Activated B cell treated with CpG ODN at 0.5 μM for 24 hours (primary cell): ENCODE data around the gene GNG12. TPM values are rescaled to one million over a fixed set of nuclear protein-coding genes. Genes with fewer than 3 reads are reported as not detected.

Experiments used
- ATAC-seq: fragments of 200-7000 bp; cut with Tn5 transposase; one replicate; pipeline ENCODE4 v1.10.0; 2021; ENCODE audit warnings: low read depth, mild to moderate bottlenecking, moderate library complexity
- CTCF ChIA-PET: fragments of 350-600 bp; sonication (Branson Sonifier 250); formaldehyde crosslinking; loops from one replicate; lab custom pipeline; 2021; ENCODE audit warnings: antibody characterized with exemption; lab: Charles Lee
- POLR2A ChIA-PET: fragments of 350-600 bp; sonication (Branson Sonifier 250); formaldehyde crosslinking; loops from one replicate; lab custom pipeline; 2021; ENCODE audit warnings: antibody characterized with exemption; lab: Charles Lee
- DNase-seq: peaks from one replicate; pipeline ENCODE4 v3.0.0; 2022
- H3K27ac Mint-ChIP-seq: one replicate; pipeline ENCODE4 v1.8.0; 2020; ENCODE audit warnings: mixed read lengths
- H3K27me3 Mint-ChIP-seq: one replicate; pipeline ENCODE4 v1.8.0; 2021; ENCODE audit warnings: mixed read lengths
- H3K36me3 Mint-ChIP-seq: one replicate; pipeline ENCODE4 v1.8.0; 2021; ENCODE audit warnings: low read depth, mixed read lengths
- H3K4me1 Mint-ChIP-seq: one replicate; pipeline ENCODE4 v1.8.0; 2021; ENCODE audit warnings: mixed read lengths
- H3K4me3 Mint-ChIP-seq: one replicate; pipeline ENCODE4 v1.8.0; 2020; ENCODE audit warnings: mild to moderate bottlenecking, mixed read lengths
- H3K9me3 Mint-ChIP-seq: one replicate; pipeline ENCODE4 v1.8.0; 2020; ENCODE audit warnings: mixed read lengths
- CTCF ChIP-seq: fragments of 200-600 bp; IDR thresholded peaks from one replicate; pipeline ENCODE4 v1.8.0; 2022; ENCODE audit warnings: antibody characterized with exemption, mild to moderate bottlenecking
- intact Hi-C: fragments of 100-400 bp; cut with micrococcal nuclease; formaldehyde crosslinking; loops from one replicate; pipeline ENCODE4 v1.15.1; 2024
- total RNA-seq: library from RNA; stranded (reverse); gene quantifications from 2 replicates; pipeline ENCODE4 v1.2.3, GENCODE V29; 2022

The GNG12 gene
- total RNA-seq, 1 donor from 2014 or later, result not detected

GRCh38 chr1:67683766-67684525 lies 149.3 kb downstream of the GNG12 start:
- ATAC-seq (no peak), DNase-seq (no peak)
- Mint-ChIP-seq H3K27ac (peak overlapping the region; percentile 81), H3K27me3 (no peaks in the 10 kb centered on the region), H3K4me3 (peak overlapping the region; percentile 95), H3K4me1 (peaks cover 38% of the 10 kb centered on the region), H3K9me3 (no peaks in the 10 kb centered on the region), H3K36me3 (peaks cover 14% of the 10 kb centered on the region)
- TF ChIP-seq CTCF, result no peak
- intact Hi-C loops, result loop anchor here (10.0 kb wide), 4 partner anchors 569 to 1409 kb away; partner anchors contain the start of gene SLC35D1
- CTCF ChIA-PET, result interaction anchor here (3.8 kb wide), 1 partner anchor 76 kb away, joined by 17 read pairs; no protein-coding TSS in a partner anchor
- POLR2A ChIA-PET, result interaction anchor here (1.7 to 3.2 kb wide), 4 partner anchors 9 to 253 kb away, joined by 3 to 20 read pairs (median 14); partner anchors contain the start of gene SERBP1

- Mint-ChIP-seq H3K4me3 (no peak overlapping the region), H3K36me3 (peaks cover 10% of the 10 kb centered on the region), H3K27me3 (no peaks in the 10 kb centered on the region), H3K27ac (peak overlapping the region; percentile 68), H3K9me3 (no peaks in the 10 kb centered on the region), H3K4me1 (peaks cover 38% of the 10 kb centered on the region)
- DNase-seq (no peak), ATAC-seq (no peak)
- CTCF ChIA-PET, result interaction anchor here (1.0 to 3.8 kb wide), 2 partner anchors 77 kb away, joined by 4 to 17 read pairs; no protein-coding TSS in a partner anchor
- intact Hi-C loops, result loop anchor here (10.0 kb wide), 4 partner anchors 569 to 1409 kb away; partner anchors contain the start of gene SLC35D1
- POLR2A ChIA-PET, result no interaction called here
- no peak for TF ChIP-seq CTCF
Observed at GRCh38 chr1:67683316-67683715, 150.0 kb downstream of the GNG12 start.

- no peaks in the 10 kb centered on the region for H3K27me3 Mint-ChIP-seq
- ChIA-PET POLR2A (interaction anchor here (0.7 kb wide), 1 partner anchor 254 kb away, joined by 3 read pairs; no protein-coding TSS in a partner anchor), CTCF (interaction anchor here (1.0 kb wide), 1 partner anchor 77 kb away, joined by 4 read pairs; no protein-coding TSS in a partner anchor)
- no peaks in the 10 kb centered on the region for H3K9me3 Mint-ChIP-seq
- H3K4me3 Mint-ChIP-seq, result no peak overlapping the region
- ATAC-seq (no peak), DNase-seq (no peak)
- no peak for TF ChIP-seq CTCF
- intact Hi-C loops, result loop anchor here (10.0 kb wide), 4 partner anchors 568 to 1408 kb away; partner anchors contain the start of gene SLC35D1
- H3K36me3 Mint-ChIP-seq, result peaks cover 7% of the 10 kb centered on the region
- no peak overlapping the region for H3K27ac Mint-ChIP-seq
- H3K4me1 Mint-ChIP-seq, result peaks cover 38% of the 10 kb centered on the region
Observed at GRCh38 chr1:67682659-67683197, 150.5 kb downstream of the GNG12 start.

- Mint-ChIP-seq H3K4me1 (peaks cover 28% of the 10 kb centered on the region), H3K27me3 (peaks cover 3% of the 10 kb centered on the region), H3K27ac (no peak overlapping the region), H3K36me3 (peaks cover 2% of the 10 kb centered on the region), H3K4me3 (no peak overlapping the region), H3K9me3 (no peaks in the 10 kb centered on the region)
- DNase-seq (no peak), ATAC-seq (no peak)
- ChIA-PET CTCF (no interaction called here), POLR2A (no interaction called here)
- intact Hi-C loops, result loop anchor here (10.0 kb wide), 4 partner anchors 566 to 1406 kb away; partner anchors contain the start of gene SLC35D1
- TF ChIP-seq CTCF, result no peak
Observed at GRCh38 chr1:67680486-67680885, 152.8 kb downstream of the GNG12 start.

- ATAC-seq (no peak), DNase-seq (no peak)
- POLR2A ChIA-PET, result no interaction called here
- H3K4me1 Mint-ChIP-seq, result peaks cover 25% of the 10 kb centered on the region
- peaks cover 4% of the 10 kb centered on the region for H3K27me3 Mint-ChIP-seq
- no peaks in the 10 kb centered on the region for H3K36me3 Mint-ChIP-seq
- H3K9me3 Mint-ChIP-seq, result no peaks in the 10 kb centered on the region
- CTCF ChIA-PET, result no interaction called here
- H3K4me3 Mint-ChIP-seq, result no peak overlapping the region
- no peak for TF ChIP-seq CTCF
- no peak overlapping the region for H3K27ac Mint-ChIP-seq
- intact Hi-C loops, result loop anchor here (10.0 kb wide), 4 partner anchors 565 to 1405 kb away; partner anchors contain the start of gene SLC35D1
Observed at GRCh38 chr1:67679691-67680090, 153.6 kb downstream of the GNG12 start.
